T47D (cell line): Measurements from ENCODE around the gene KARS1.
"Not testable (repeated sequence)": the region's sequence is repeated elsewhere in the genome, so short reads cannot be mapped to it uniquely, and the experiment has no call there.

Experiments
- DNase-seq, 2 experiments: peaks; one replicate each; pipeline versions ENCODE4 v3.0.0 to v3.0.0-alpha.2; 2011 to 2012; ENCODE audit warnings: low read depth in 1 of 2, low spot score in 1 of 2
- JUND ChIP-seq: IDR thresholded peaks from 2 replicates; pipeline ENCODE4 v1.6.1; 2012; ENCODE audit warnings: low read depth
- in situ Hi-C: cut with HindIII; loops from 2 replicates; pipeline ENCODE4 v1.10.0; 2016; ENCODE audit warnings: low sequenced_read_pairs, low pct_unique_long_range_greater_than_20kb

Gene KARS1

GRCh38 chr16:75620326-75621169, 26.9 kb downstream of the KARS1 start:
- in situ Hi-C loops: no loop called here
- TF ChIP-seq JUND: no peak
- no peak for DNase-seq

- TF ChIP-seq JUND: no peak
- in situ Hi-C loops: no loop called here
- DNase-seq: no peak
Observed at GRCh38 chr16:75618780-75619179, 28.7 kb downstream of the KARS1 start.

GRCh38 chr16:75617121-75617520, 30.3 kb downstream of the KARS1 start:
- DNase-seq: no peak
- TF ChIP-seq JUND: no peak
- in situ Hi-C loops: no loop called here

GRCh38 chr16:75616521-75617010, 30.9 kb downstream of the KARS1 start:
- no peak for TF ChIP-seq JUND
- in situ Hi-C loops: no loop called here
- DNase-seq: no peak

GRCh38 chr16:75615619-75616018, 31.8 kb downstream of the KARS1 start:
- DNase-seq: no peak
- TF ChIP-seq JUND: no peak
- in situ Hi-C loops: no loop called here

GRCh38 chr16:75614066-75614897, 33.2 kb downstream of the KARS1 start:
- DNase-seq: no peak
- in situ Hi-C loops: no loop called here
- TF ChIP-seq JUND: no peak

GRCh38 chr16:75606507-75606906, 41.0 kb downstream of the KARS1 start:
- no peak for DNase-seq
- in situ Hi-C loops: no loop called here
- TF ChIP-seq JUND: no peak

GRCh38 chr16:75603241-75603640, 44.2 kb downstream of the KARS1 start:
- DNase-seq: no peak
- in situ Hi-C loops: no loop called here
- no peak for TF ChIP-seq JUND

GRCh38 chr16:75599452-75600277, 47.8 kb downstream of the KARS1 start:
- in situ Hi-C loops: no loop called here
- DNase-seq: peak in 1 of 2 experiments; percentile 15
- no peak for TF ChIP-seq JUND

- no peak for DNase-seq
- TF ChIP-seq JUND: no peak
- in situ Hi-C loops: no loop called here
Observed at GRCh38 chr16:75593825-75594820, 53.3 kb downstream of the KARS1 start.

GRCh38 chr16:75593308-75593707, 54.2 kb downstream of the KARS1 start:
- in situ Hi-C loops: no loop called here
- TF ChIP-seq JUND: no peak
- DNase-seq: no peak

- in situ Hi-C loops, DNase-seq: not testable (repeated sequence)
Observed at GRCh38 chr16:75591927-75592326, 55.5 kb downstream of the KARS1 start.
